Measurements from ENCODE around the gene CACNA2D2. TPM values are rescaled to one million over a fixed set of nuclear protein-coding genes. Genes with fewer than 3 reads are reported as not detected.

The CACNA2D2 gene
- total and polyA plus RNA-seq, 2 experiments from 2014 or later, result 0.87 to 1.5 TPM

DNA sequence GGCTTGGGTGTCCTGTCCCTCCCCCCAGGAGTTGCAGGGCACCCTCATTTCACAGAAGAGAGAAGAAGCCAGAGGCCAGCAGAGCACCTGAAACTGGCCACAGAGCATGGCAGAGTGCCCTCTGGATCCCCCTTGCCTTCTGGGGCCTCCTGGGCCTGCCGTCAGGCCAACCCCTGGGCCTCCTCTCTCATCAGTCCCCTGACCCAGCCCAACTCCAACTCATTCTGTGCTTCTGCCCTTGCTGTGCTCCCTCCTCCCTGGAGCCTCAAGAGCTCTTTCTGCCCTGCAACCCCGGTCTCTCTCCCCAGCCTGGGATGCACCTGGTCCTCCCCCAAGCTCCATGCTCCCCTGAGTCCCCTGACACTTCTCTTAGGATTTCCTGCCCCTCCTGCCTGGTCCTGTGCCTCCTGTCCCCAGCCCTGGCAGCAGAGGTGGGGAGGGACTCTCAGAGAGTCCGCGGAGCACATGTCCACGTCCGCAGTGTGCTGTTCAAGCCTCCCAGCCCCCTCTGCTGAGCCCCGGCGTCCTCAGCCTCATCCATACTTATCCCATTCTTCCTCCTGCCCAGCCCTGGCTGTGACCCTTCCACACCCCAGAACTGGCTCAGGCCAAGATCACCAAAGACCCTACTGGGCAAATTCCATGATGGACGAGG lies 30.5 kb upstream of the CACNA2D2 start:
- Histone ChIP-seq H2AFZ (no peak overlapping the region), H3K27me3 (peaks cover 26% of the 10 kb centered on the region), H3K79me2 (no peaks in the 10 kb centered on the region), H3K4me2 (no peak overlapping the region), H3K36me3 (replicated peaks; ENCODE audit: insufficient read depth, low read depth) (no peaks in the 10 kb centered on the region), H3K9me3 (ENCODE audit: low read depth) (no peaks in the 10 kb centered on the region), H3K4me1 (ENCODE audit: insufficient read depth) (peaks cover 4% of the 10 kb centered on the region), H4K20me1 (ENCODE audit: insufficient read depth, poor library complexity, severe bottlenecking) (no peaks in the 10 kb centered on the region), H3K9me2 (replicated peaks; ENCODE audit: insufficient read depth) (no peaks in the 10 kb centered on the region), H3K4me3 (no peak overlapping the region), H3K27ac (no peak overlapping the region)
- WGBS (ENCODE audit: low lambda C conversion rate, missing lambda C conversion rate), result 66% methylated on average over 9 of the region's 9 CpGs
- TF ChIP-seq, protein P1, sequence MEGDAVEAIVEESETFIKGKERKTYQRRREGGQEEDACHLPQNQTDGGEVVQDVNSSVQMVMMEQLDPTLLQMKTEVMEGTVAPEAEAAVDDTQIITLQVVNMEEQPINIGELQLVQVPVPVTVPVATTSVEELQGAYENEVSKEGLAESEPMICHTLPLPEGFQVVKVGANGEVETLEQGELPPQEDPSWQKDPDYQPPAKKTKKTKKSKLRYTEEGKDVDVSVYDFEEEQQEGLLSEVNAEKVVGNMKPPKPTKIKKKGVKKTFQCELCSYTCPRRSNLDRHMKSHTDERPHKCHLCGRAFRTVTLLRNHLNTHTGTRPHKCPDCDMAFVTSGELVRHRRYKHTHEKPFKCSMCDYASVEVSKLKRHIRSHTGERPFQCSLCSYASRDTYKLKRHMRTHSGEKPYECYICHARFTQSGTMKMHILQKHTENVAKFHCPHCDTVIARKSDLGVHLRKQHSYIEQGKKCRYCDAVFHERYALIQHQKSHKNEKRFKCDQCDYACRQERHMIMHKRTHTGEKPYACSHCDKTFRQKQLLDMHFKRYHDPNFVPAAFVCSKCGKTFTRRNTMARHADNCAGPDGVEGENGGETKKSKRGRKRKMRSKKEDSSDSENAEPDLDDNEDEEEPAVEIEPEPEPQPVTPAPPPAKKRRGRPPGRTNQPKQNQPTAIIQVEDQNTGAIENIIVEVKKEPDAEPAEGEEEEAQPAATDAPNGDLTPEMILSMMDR (IDR thresholded peaks at IDR 0.05; ENCODE audit: poor library complexity), result no peak
- TF ChIP-seq EZH2phosphoT487 (IDR thresholded peaks at IDR 0.05; ENCODE audit: low read depth, severe bottlenecking, unreplicated experiment), result no peak
- no peak for TF ChIP-seq EZH2 (IDR thresholded peaks at IDR 0.05; ENCODE audit: borderline replicate concordance)
- DNase-seq (ENCODE audit: low spot score), result no peak

DNA sequence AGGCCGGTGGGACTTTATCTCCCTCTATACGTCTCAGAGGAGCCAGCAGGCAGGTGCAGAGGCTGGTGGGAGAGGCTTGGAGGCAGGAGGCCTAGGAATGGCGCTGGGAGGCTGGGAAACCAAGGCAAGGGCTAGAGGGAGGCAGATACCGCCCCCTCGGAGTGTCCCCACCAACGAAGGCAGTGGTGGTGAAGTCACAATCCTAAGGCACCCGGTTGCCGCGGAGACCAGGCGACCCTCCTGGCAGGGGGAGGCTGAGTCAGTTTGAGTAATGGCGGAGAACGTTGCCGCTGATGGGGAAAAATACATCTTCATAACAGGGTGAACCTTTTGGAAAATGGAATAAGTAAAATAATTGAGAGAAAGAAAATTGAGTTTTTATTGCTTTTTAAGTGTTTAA lies 29.9 kb upstream of the CACNA2D2 start:
- no peak for TF ChIP-seq EZH2 (IDR thresholded peaks at IDR 0.05; ENCODE audit: borderline replicate concordance)
- TF ChIP-seq, protein P1 (IDR thresholded peaks at IDR 0.05; ENCODE audit: poor library complexity), result no peak
- TF ChIP-seq EZH2phosphoT487 (IDR thresholded peaks at IDR 0.05; ENCODE audit: low read depth, severe bottlenecking, unreplicated experiment), result no peak
- no peaks in the 10 kb centered on the region for H3K9me2 ChIP-seq (replicated peaks; ENCODE audit: insufficient read depth)
- H3K9me3 ChIP-seq (ENCODE audit: low read depth), result no peaks in the 10 kb centered on the region
- no peaks in the 10 kb centered on the region for H4K20me1 ChIP-seq (ENCODE audit: insufficient read depth, poor library complexity, severe bottlenecking)
- no peak overlapping the region for H2AFZ ChIP-seq
- no peaks in the 10 kb centered on the region for H3K79me2 ChIP-seq
- H3K36me3 ChIP-seq (replicated peaks; ENCODE audit: insufficient read depth, low read depth), result no peaks in the 10 kb centered on the region
- 71% methylated on average over 13 of the region's 13 CpGs for WGBS (ENCODE audit: low lambda C conversion rate, missing lambda C conversion rate)
- peaks cover 4% of the 10 kb centered on the region for H3K4me1 ChIP-seq (ENCODE audit: insufficient read depth)
- no peak overlapping the region for H3K4me3 ChIP-seq
- DNase-seq (ENCODE audit: low spot score), result no peak
- peaks cover 20% of the 10 kb centered on the region for H3K27me3 ChIP-seq
- no peak overlapping the region for H3K27ac ChIP-seq
- no peak overlapping the region for H3K4me2 ChIP-seq

DNA sequence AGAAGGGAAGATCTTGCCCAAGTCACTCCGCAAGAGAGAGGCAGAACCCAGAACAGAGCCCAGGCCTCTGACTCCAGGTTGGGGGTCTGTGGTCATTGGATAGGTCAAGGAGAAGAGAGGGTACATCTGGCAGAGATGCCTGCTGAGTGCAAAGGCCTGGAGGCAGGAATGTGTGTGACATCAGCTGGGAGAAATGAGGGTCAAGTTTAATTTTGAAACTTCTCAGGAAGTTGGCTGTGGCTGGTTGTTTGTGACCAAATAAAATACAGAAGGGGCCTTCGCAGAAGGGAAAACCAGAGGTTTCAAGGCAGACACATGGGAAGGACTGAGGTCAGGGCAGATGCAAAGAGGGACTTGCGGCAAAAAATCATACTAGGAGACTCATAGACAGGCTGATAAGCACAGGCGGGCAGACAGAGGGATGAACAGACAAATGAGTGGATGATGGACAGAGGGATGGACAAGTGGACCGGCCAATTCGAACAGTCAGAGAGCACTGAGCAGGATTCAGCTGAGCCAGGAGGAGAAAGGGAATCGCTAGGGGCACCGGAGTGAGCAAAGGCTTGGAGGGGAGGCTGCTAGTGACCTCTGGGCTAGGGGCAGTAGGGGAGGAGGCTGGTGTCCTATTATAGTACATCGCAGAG lies 28.8 kb upstream of the CACNA2D2 start:
- peaks cover 20% of the 10 kb centered on the region for H3K27me3 ChIP-seq
- WGBS (ENCODE audit: low lambda C conversion rate, missing lambda C conversion rate), result 90% methylated on average over 9 of the region's 9 CpGs

More for the DNA sequence above, 28.8 kb upstream of the CACNA2D2 start:
- Histone ChIP-seq H3K4me3 (no peak overlapping the region), H2AFZ (no peak overlapping the region), H3K9me3 (ENCODE audit: low read depth) (no peaks in the 10 kb centered on the region), H4K20me1 (ENCODE audit: insufficient read depth, poor library complexity, severe bottlenecking) (no peaks in the 10 kb centered on the region), H3K4me1 (ENCODE audit: insufficient read depth) (peaks cover 4% of the 10 kb centered on the region), H3K4me2 (no peak overlapping the region), H3K9me2 (replicated peaks; ENCODE audit: insufficient read depth) (no peaks in the 10 kb centered on the region), H3K36me3 (replicated peaks; ENCODE audit: insufficient read depth, low read depth) (no peaks in the 10 kb centered on the region), H3K27ac (no peak overlapping the region), H3K79me2 (no peaks in the 10 kb centered on the region)
- DNase-seq (ENCODE audit: low spot score), result no peak
- no peak for TF ChIP-seq EZH2 (IDR thresholded peaks at IDR 0.05; ENCODE audit: borderline replicate concordance)
- no peak for TF ChIP-seq EZH2phosphoT487 (IDR thresholded peaks at IDR 0.05; ENCODE audit: low read depth, severe bottlenecking, unreplicated experiment)
- TF ChIP-seq, protein P1 (IDR thresholded peaks at IDR 0.05; ENCODE audit: poor library complexity), result no peak
